Loucy (cell line): ENCODE data around the gene SPATA33.

Source experiments
- H2AFZ ChIP-seq: fragments of 200-600 bp; sonication (generic); 2 replicates; pipeline ENCODE4 v1.6.0; 2016; ENCODE audit warnings: antibody characterized with exemption, mild to moderate bottlenecking, low read length, moderate library complexity
- H3F3A ChIP-seq: fragments of 200-600 bp; 2 replicates; pipeline ENCODE4 v1.6.0; 2016; ENCODE audit warnings: antibody characterized with exemption, low read depth, mild to moderate bottlenecking
- H3K27me3 ChIP-seq: fragments of 200-600 bp; sonication (generic); 2 replicates; pipeline ENCODE4 v1.6.1; 2014; ENCODE audit warnings: low read length, mild to moderate bottlenecking; ENCODE audit not compliant: insufficient read depth, poor library complexity, severe bottlenecking
- H3K36me3 ChIP-seq: fragments of 200-600 bp; sonication (generic); 2 replicates; pipeline ENCODE4 v1.6.1; 2016; ENCODE audit warnings: low read length; ENCODE audit not compliant: insufficient read depth
- H3K4me1 ChIP-seq: fragments of 200-600 bp; sonication (generic); 2 replicates; pipeline ENCODE4 v1.5.1; 2014; ENCODE audit warnings: low read length, mild to moderate bottlenecking; ENCODE audit not compliant: insufficient read depth, poor library complexity, severe bottlenecking
- H3K4me2 ChIP-seq: fragments of 200-600 bp; sonication (generic); 2 replicates; pipeline ENCODE4 v1.6.0; 2014; ENCODE audit warnings: antibody characterized with exemption, low read length, low read depth, mild to moderate bottlenecking; ENCODE audit not compliant: poor library complexity, severe bottlenecking
- H3K4me3 ChIP-seq: fragments of 200-600 bp; sonication (generic); 2 replicates; pipeline ENCODE4 v1.5.1; 2014; ENCODE audit warnings: low read length, mild to moderate bottlenecking, mixed read lengths; ENCODE audit not compliant: poor library complexity, severe bottlenecking
- H3K79me2 ChIP-seq: fragments of 200-600 bp; sonication (generic); 2 replicates; pipeline ENCODE4 v1.6.1; 2014; ENCODE audit warnings: low read length; ENCODE audit not compliant: insufficient read depth
- H3K9ac ChIP-seq: fragments of 200-600 bp; sonication (generic); 2 replicates; pipeline ENCODE4 v1.6.0; 2014; ENCODE audit warnings: mild to moderate bottlenecking, low read depth, low read length, moderate library complexity; ENCODE audit not compliant: poor library complexity, severe bottlenecking
- H3K9me2 ChIP-seq: fragments of 200-600 bp; sonication (generic); replicated peaks from 2 replicates; pipeline ENCODE4 v1.6.1; 2016; ENCODE audit warnings: low read depth, low read length, mixed read lengths
- H3K9me3 ChIP-seq: fragments of 200-600 bp; sonication (generic); 2 replicates; pipeline ENCODE4 v1.6.1; 2014; ENCODE audit warnings: mild to moderate bottlenecking, antibody characterized with exemption, low read length, low read depth; ENCODE audit not compliant: insufficient read depth
- H4K20me1 ChIP-seq: fragments of 200-600 bp; sonication (generic); 2 replicates; pipeline ENCODE4 v1.6.0; 2014; ENCODE audit warnings: antibody characterized with exemption, low read length, mild to moderate bottlenecking; ENCODE audit not compliant: insufficient read depth, poor library complexity, severe bottlenecking
- EZH2phosphoT487 ChIP-seq: fragments of 200-600 bp; IDR thresholded peaks from 2 replicates; pipeline ENCODE4 v1.6.1; 2018; ENCODE audit warnings: antibody characterized with exemption, mild to moderate bottlenecking, moderate library complexity, borderline replicate concordance
- TF ChIP-seq, protein P1 (sequence below): fragments of 200-600 bp; sonication (generic); conservative IDR thresholded peaks from 2 replicates; pipeline ENCODE4 v1.5.1; 2014; ENCODE audit warnings: mild to moderate bottlenecking, antibody characterized with exemption, low read length

Gene SPATA33

DNA sequence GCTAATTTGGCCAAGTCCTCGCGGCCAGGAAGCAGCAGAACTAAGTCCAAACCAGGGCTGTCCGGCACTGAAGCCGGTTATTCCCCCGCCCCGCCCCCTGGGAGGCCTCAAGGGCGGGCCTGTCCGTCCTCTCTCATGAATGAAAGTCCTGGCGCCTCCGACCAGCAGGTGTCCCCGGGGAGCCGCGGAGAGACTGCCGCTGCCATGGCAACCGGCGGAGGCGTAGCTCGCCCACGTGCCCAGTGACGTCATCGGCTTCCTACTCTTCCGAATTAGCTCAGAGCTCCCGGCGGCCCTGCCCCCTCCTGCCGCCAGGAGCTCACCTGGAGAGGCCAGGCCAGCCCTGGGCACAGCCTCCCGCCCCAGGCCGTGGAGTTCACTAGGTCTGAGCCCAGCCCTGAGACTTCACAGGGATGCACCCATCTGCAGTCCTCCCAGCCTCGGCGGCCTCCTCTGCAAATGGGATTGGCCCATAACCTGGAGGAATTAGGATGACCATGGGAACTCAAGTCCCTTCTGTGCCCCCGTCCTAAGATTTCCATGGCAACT lies 42.5 kb downstream of the SPATA33 start:
- peak overlapping the region; percentile 69 for H3K4me2 ChIP-seq
- H2AFZ ChIP-seq, result no peak overlapping the region
- H4K20me1 ChIP-seq, result no peaks in the 10 kb centered on the region
- no peaks in the 10 kb centered on the region for H3K9me2 ChIP-seq
- H3K9ac ChIP-seq, result no peak overlapping the region
- no peak for TF ChIP-seq EZH2phosphoT487
- TF ChIP-seq, protein P1, sequence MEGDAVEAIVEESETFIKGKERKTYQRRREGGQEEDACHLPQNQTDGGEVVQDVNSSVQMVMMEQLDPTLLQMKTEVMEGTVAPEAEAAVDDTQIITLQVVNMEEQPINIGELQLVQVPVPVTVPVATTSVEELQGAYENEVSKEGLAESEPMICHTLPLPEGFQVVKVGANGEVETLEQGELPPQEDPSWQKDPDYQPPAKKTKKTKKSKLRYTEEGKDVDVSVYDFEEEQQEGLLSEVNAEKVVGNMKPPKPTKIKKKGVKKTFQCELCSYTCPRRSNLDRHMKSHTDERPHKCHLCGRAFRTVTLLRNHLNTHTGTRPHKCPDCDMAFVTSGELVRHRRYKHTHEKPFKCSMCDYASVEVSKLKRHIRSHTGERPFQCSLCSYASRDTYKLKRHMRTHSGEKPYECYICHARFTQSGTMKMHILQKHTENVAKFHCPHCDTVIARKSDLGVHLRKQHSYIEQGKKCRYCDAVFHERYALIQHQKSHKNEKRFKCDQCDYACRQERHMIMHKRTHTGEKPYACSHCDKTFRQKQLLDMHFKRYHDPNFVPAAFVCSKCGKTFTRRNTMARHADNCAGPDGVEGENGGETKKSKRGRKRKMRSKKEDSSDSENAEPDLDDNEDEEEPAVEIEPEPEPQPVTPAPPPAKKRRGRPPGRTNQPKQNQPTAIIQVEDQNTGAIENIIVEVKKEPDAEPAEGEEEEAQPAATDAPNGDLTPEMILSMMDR, result peak; percentile 40
- H3K36me3 ChIP-seq, result no peaks in the 10 kb centered on the region
- peak overlapping the region; percentile 72 for H3K4me3 ChIP-seq
- H3K79me2 ChIP-seq, result no peaks in the 10 kb centered on the region
- H3K9me3 ChIP-seq, result no peaks in the 10 kb centered on the region
- H3F3A ChIP-seq, result no peaks in the 10 kb centered on the region
- H3K4me1 ChIP-seq, result peaks cover 16% of the 10 kb centered on the region
- H3K27me3 ChIP-seq, result no peaks in the 10 kb centered on the region

DNA sequence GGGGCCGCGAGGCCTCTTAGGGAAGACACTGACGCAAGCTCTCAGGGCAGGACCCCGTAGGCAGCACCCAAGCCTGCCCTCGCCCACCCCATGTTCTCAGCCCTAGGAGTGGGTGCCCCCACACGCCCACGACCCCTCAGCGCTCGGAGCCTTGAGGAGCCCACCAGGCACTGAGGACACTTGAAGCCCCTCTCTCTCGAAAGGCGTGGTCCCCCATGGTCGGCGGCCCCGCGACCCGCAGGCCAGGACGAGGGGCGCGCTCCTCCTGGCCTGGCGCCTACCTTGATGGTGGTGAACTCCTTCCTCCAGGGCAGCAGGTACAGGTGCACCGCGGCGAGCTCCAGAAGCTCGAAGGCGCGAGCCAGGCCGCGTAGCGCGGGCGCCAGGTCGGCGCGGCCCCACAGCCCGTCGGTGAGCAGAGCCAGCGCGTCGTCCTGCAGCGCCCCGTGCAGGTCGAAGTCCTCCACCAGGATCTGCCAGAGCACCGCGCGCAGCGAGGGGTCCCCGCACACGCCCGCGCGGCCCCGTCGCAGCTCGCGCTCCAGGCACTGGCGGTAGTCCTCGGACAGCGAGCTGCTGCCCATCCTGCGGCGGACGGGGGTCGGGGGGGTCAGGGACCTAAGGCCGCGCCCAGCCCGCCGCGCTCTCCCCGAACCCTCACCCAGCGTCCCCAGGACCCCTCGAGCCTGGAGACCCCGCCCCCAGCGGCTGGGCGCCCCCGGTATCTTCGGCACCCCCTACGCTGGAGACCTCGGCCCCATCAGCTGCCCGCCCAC lies 43.2 kb downstream of the SPATA33 start:
- Histone ChIP-seq H3K4me1 (peaks cover 13% of the 10 kb centered on the region), H3K27me3 (no peaks in the 10 kb centered on the region), H3K9me3 (no peaks in the 10 kb centered on the region), H3K9me2 (no peaks in the 10 kb centered on the region), H2AFZ (no peak overlapping the region), H3K79me2 (no peaks in the 10 kb centered on the region), H3K4me3 (peak overlapping the region; percentile 72), H3K9ac (no peak overlapping the region), H3K4me2 (peak overlapping the region; percentile 69), H3K36me3 (no peaks in the 10 kb centered on the region), H4K20me1 (no peaks in the 10 kb centered on the region), H3F3A (no peaks in the 10 kb centered on the region)
- TF ChIP-seq EZH2phosphoT487, result no peak
- TF ChIP-seq, protein P1, result no peak

DNA sequence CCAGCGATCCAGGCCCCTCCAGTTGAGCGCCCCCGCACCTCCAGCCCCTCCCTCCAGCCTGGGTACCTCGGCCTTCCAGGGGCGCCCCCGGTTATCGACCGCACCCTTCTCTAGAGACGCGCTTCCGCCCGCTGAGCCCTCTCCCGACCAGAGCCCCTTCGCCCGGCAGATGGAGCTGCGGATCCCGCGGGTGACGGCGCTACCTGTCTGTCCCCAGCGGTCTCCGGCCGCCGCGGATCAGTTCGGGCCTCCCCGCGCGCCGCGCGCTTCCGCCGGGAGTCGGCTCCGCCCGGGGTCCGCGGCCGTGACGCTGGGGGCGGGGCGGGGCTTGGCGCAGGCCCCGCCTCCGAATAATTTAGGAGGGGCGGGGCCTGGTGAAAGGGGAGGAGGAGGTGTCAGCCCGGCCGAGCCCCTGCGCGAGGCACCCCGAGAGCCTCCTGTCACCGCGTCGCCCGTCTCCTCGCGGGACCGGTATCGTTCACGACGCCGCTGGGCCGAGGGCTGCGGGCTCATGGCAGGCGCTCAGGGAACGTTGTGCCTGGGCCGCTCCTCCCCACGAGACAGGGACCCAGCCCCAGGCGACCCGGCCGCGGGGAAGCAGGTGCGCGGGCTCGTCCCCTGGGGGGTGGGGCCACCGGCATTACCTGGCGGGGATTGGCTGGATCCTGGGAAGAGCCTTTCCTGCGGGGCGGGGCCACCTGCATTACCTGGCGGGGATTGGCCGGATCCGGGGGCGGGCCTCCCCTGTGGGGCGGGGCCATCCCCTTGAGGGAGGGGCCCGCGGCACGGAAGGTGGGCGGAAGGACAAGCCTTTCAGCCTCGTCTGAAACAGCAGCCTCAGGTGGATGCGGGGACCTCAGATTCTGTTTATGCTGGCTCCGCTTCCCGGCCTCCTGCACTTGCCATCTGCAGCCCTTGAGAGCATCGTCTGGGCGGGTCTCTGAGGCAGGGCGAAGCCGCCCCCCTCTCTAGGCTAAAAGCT lies 44.1 kb downstream of the SPATA33 start, which contains the start of gene SPATA2L:
TSS of gene SPATA2L (minus strand) at position 281 of the 982 bp plus-strand sequence. CDS start 473 bp downstream, outside the sequence.
- H2AFZ ChIP-seq, result peak within 1 kb of the TSS; percentile 70; the same call in 1 of the 2 replicates
- H4K20me1 ChIP-seq, result no peaks in the 10 kb centered on the region
- H3K4me3 ChIP-seq, result peak within 1 kb of the TSS; percentile 72
- no peaks in the 10 kb centered on the region for H3K36me3 ChIP-seq
- peaks cover 8% of the 10 kb centered on the region for H3K4me1 ChIP-seq
- H3F3A ChIP-seq, result no peaks in the 10 kb centered on the region
- H3K27me3 ChIP-seq, result no peaks in the 10 kb centered on the region
- TF ChIP-seq EZH2phosphoT487, result no peak
- TF ChIP-seq, protein P1, result peak; percentile 15; the same call in 1 of the 2 replicates
- H3K4me2 ChIP-seq, result peak within 1 kb of the TSS; percentile 69
- H3K9me2 ChIP-seq, result no peaks in the 10 kb centered on the region
- H3K9ac ChIP-seq, result no peak within 1 kb of the TSS
- no peaks in the 10 kb centered on the region for H3K9me3 ChIP-seq
- H3K79me2 ChIP-seq, result no peaks in the 10 kb centered on the region
